Measurements from ENCODE around the gene SLC26A9.

- TF ChIP-seq ZNF219 (CRISPR knock-in tag; IDR thresholded peaks at IDR 0.05; ENCODE audit: borderline replicate concordance) (no peak), CTCF (IDR thresholded peaks at IDR 0.05) (peak; percentile 28; the same call in 1 of the 2 replicates), ZNF263 (CRISPR knock-in tag; IDR thresholded peaks at IDR 0.05; ENCODE audit: low read depth) (no peak), E2F5 (CRISPR knock-in tag; IDR thresholded peaks at IDR 0.05) (no peak), MAX (CRISPR knock-in tag; IDR thresholded peaks at IDR 0.05) (no peak), ELF4 (CRISPR knock-in tag; IDR thresholded peaks at IDR 0.05; ENCODE audit: low read depth) (no peak), TEAD4 (CRISPR knock-in tag; IDR thresholded peaks at IDR 0.05) (no peak), NR3C1 (CRISPR knock-in tag; conservative IDR thresholded peaks at IDR 0.05; ENCODE audit: low read depth) (no peak), CREM (CRISPR knock-in tag; IDR thresholded peaks at IDR 0.05) (no peak), ZNF512 (CRISPR knock-in tag; IDR thresholded peaks at IDR 0.05; ENCODE audit: borderline replicate concordance) (no peak), SP1 (CRISPR knock-in tag; conservative IDR thresholded peaks at IDR 0.05) (no peak), E2F1 (CRISPR knock-in tag; IDR thresholded peaks at IDR 0.05) (no peak), KAT7 (CRISPR knock-in tag; IDR thresholded peaks at IDR 0.05; ENCODE audit: borderline replicate concordance) (no peak)
These were observed 35.5 kb downstream of the SLC26A9 start for GRCh38 chr1:205907794-205908193.
